Measurements from ENCODE around the gene PHLDB2.

PHLDB2 gene

DNA sequence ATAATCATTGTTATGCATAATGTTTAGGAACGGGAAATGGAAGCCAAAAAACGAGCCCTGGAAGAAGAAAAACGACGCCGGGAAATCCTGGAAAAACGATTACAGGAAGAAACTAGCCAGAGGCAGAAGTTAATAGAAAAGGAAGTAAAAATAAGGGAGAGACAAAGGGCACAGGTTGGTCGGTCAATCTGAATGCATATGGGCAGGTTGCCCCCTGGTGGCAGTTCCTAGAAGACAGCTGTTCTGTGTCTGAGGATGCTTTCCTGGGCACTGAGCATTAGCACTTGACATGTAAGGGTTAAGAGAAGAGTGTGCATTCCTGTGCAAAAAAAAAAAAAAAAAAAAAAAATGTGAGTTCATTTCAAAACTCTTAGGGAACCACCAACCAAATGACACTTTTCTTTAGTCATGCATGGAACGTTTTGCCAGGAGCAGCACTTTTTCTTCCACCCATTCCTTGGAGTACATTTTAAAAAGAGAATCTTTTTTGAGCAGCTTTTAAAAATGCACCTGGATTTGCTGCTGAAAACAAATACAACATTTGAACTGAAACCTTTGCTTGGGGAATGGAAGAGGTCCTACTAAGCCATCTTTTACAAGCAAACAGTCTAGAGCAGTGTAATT is 108.7 kb downstream of the PHLDB2 start:
- DNase-seq: peak; percentile 58

- peak; percentile 72 for DNase-seq
Observed at GRCh38 chr3:111968319-111969054, 109.4 kb downstream of the PHLDB2 start.

GRCh38 chr3:111970376-111970775 is 111.3 kb downstream of the PHLDB2 start:
- no peak for DNase-seq

DNA sequence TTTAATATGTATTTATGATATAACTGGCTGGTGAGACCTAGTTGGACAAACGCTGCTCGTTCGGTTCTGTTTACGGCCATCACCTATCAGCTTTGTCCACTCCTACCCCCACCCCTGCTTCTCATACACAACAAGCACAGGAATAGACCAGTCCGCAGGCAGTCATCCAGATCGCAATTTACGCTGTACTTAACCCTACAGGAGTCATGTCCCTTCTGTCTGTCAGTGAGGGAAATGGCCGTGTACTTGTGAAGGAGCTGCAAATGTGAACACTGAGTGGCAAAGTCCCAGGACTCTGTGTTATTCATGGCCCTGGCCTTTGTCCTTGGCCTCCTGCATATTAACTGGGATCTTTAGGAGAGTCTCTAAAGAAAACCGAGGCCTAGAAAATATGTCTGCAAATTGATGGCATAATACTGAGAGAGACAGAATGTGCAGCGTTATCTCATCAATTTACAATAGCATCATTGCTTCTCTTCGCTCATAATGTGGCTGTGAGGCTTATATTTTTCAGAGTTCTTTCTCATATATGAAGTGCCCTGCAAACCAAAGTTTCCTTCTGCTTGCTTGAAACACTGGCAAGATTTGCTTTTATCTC is 112.6 kb downstream of the PHLDB2 start:
- no peak for DNase-seq

- DNase-seq: no peak
Observed at GRCh38 chr3:111972891-111973290, 113.8 kb downstream of the PHLDB2 start.

- no peak for DNase-seq
Observed at GRCh38 chr3:111975131-111975530, 116.1 kb downstream of the PHLDB2 start.

DNA sequence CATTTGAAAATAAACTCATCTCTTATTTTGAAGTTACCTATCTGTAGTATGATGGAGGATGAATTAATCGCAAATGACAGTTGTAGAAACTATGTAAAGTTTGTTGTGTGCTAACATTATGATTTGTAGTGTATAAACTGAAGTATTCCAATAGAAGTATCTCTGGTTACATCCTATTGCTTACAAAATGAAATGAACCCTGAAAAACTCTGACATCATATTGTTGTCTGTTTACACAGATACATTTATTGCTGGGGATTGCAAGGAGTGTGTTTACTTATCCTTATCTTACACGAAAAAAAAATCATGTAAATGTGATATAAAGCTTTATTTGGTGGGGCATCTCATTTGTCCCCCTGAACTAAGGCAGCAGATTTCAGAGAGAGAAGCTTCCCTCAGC is 117.2 kb downstream of the PHLDB2 start:
- no peak for DNase-seq

GRCh38 chr3:111978583-111979433 is 119.7 kb downstream of the PHLDB2 start, which contains the start of gene ABHD10:
Gene ABHD10 (plus strand): TSS chr3:111979026. CDS start chr3:111979062, 36 bp downstream.
- peak; percentile 92 for DNase-seq

DNA sequence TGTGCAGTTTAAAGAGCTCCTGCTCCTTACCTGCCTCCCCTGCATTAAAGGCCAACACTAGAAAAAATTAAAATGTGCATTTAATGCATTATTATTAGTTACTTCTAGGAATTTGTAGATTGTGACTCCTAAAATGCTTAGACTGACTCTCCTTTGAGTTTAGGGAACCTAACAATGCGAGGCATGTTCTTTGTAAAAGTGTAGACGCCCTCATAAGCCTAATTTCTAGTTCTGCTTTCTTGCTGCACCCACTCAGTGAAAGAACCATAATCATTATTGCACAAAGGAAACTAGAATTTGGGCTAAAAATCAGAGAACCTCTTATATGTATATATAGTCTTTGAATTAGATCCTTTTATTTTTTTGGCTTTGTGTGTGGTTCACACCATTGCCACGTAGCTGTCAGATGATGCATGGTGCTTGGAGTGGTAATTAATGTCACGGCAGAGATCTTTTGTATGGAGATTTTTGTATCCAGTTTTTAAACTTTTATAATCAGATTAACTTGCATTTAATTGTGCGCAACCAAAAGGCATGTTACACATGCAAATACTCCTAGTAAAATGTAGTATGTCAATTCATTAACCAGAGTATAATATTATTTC is 120.5 kb downstream of the PHLDB2 start:
- no peak for DNase-seq

GRCh38 chr3:111980716-111981456 is 121.8 kb downstream of the PHLDB2 start:
- DNase-seq: no peak

GRCh38 chr3:111981457-111981763 is 122.3 kb downstream of the PHLDB2 start:
- DNase-seq: no peak

DNA sequence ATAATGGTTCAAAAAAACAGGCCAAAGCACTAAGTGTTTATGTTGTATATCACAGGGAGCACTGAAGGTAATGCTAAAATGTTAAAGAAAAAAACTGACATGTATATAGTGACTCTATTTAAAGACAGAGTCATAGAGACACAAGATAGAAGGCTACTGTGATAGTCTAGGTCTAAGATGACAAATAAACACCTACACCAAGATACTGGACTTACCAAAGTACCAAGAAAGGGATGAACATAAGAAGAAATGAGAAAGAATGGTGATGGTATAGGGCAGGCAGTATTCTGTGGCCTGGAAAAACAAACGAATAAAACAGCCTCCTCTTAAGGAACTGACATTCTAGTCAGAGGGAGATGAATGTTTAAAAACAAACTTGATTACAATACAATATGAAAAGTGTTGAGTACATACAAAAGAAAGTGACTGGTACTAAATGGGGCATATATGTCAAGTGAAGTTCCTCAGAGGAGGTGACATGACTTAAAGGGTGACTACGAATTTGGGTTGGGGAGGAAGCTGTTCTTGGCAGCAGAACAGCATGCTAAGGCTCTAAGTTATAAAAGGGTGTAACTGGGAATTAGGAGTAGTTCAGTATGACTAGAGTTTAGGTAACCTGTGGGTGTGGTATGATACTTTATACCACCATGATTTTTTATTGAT is 125.7 kb downstream of the PHLDB2 start:
- DNase-seq: no peak

DNA sequence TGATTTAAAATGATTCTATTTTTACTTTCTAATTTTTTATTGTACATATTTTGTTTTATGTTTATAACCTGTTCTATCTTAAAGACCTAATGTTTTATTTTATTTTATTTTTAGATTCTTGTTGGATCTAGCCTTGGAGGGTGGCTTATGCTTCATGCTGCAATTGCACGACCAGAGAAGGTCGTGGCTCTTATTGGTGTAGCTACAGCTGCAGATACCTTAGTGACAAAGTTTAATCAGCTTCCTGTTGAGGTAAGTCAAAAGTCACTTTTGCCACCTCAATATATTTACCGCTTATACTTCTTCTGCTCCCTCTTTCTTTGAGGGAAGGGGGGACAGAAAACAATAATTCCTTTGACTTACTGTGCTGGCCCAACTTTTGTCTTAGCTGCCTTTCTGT is 127.7 kb downstream of the PHLDB2 start:
- no peak for DNase-seq

DNA sequence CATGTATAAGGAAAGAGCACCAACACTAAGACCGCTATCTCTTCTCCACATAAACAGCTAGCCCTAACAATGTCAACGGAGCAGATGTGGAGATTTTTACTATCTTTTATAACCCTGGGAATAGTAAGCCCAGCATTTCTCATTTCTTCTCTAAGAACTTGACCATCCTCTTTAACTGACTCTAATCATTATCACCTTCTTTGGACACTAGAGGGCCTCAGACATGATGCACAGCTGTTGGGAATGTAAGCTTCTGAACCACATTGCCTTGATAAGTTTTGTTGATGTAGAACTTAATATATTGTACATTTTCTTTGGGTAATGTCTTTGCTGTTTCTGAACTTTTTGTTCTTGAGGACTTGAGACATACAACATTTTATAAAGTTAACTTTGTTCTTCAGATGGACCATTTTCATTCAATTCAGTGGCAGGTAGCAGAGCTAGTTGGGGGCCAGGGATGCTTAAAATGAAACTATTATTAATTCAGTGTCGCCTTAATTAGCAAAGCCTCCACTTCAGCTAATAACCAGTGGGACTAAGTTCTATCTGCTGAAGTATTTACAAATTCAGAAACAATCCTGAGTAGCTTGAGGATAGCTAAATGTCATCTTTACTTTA is 130.1 kb downstream of the PHLDB2 start:
- DNase-seq: peak; percentile 71

DNA sequence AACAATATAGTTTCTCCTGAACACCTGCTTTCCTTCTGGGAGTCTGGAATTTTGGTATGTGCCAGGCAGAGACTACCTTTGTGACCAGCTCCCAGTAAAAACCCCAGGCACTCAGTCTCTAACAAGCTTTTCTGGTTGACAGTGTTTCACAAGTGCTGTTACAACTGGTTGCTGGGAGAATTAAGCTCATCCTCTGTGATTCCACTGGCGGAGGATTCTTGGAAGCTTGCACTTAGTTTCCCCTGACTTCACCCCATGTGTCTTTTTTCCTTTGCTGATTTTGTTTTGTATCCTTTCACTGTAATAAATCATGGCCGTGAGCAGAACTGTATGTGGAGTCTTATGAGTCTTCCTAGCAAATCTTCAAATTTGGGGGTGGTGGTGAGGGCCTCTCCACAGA is 134.0 kb downstream of the PHLDB2 start:
- DNase-seq: no peak

- DNase-seq: peak; percentile 70
Observed at GRCh38 chr3:111998636-111999483, 139.8 kb downstream of the PHLDB2 start, which contains the start of gene TAGLN3. Gene TAGLN3 (plus strand): TSS chr3:111998922. CDS start chr3:111999423, 501 bp downstream.

DNA sequence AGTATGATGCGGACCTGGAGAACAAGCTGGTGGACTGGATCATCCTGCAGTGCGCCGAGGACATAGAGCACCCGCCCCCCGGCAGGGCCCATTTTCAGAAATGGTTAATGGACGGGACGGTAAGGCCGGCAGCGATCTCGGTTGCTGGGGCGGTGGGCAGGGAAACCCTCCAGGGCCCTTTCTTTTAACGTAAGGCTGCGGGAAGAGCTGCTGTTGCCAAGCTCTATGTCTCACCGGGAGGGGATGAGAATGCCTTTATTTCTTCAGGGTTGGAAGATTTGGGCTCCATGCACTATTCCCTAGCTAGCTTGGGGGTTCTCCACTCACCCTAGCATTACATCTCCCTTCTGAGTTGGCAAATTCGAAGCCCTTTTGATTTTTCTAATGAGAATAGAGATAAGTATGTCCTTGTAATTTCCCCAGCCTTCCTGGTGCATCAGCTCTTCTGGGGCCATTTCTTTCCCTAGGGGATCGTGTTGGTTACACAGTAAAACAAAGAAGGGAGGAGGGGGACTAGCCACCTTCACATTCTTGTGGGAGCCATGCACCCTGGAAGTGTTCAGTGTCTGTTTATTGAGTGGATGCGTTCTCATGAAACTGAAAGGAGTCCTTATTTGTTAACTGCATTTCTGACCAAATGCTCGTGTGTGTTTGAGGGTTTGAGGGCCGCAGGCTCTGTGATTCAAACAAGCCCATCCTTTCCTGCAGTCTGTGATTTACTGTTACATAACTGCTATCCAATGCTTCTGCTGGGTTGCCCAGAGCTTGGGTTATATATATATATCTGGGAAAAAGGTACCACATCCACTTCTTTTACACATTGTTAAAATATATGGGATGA is 140.6 kb downstream of the PHLDB2 start:
- no peak for DNase-seq

GRCh38 chr3:112000367-112000771 is 141.3 kb downstream of the PHLDB2 start:
- no peak for DNase-seq

DNA sequence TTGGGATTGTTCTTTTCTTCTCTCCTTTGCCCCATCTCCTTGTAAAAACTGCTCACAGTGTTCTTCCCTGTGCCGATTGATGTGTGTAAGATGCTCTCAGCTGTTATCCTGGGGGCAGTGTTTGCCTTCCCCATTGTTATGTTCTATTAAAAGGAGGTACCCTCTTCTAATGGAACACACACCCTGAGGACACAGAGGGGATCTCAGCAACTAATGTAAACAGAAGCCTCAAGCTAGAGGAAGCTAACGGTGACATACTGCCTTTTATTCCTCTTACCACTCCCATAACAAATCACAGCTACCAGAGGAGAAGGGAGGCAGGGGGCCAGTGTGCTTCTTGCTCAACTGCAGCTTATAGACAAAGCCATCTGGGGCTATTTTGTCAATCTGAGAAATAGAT is 141.9 kb downstream of the PHLDB2 start:
- DNase-seq: no peak

Measured in NCI-H1436 treated with DMSO at 0.1 percent for 48 hours (cell line).